ENCODE results near the gene KHDC4.
"Not testable (repeated sequence)": the region's sequence is repeated elsewhere in the genome, so short reads cannot be mapped to it uniquely, and the experiment has no call there.

The KHDC4 gene

DNA sequence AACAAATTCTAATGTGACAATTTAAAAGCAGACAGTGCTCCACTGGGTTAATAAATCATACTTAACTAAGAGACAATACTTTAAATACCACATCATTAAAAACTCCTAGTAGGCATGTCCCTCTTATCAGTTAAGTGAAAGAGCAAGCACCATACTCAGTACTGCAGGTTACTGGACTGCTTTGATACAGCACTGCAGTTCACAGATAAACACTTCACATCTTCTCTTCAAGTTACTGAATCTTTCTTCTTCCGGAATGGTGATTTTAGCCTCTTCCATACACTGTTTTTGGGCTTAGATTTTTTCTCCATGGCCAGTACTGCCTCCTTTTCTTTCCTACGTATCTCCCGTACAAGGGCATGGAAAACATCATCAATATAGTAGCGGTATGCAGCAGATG lies 34.1 kb downstream of the KHDC4 start:
- no peak for DNase-seq (ENCODE audit: low read depth, low spot score)

DNA sequence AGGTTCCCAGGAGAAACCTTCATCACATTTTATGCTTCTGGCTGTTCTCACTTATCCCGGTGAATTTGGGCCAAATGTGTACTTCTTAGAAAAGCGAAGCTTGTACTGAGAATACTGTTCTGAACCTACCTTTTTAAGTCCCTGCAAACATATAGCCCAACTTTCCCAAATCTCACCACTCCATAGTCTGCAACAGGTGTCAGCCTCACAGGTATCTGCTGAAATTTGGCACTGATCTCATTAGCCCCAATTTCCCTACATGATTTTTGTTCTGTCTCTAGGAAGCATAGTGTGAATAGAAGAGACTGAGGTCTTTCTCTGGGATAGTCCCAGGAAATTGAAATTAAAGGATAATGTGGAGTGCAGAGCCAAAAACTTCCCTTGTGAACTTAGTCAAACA lies 34.5 kb downstream of the KHDC4 start:
- DNase-seq (ENCODE audit: low read depth, low spot score), result no peak

DNA sequence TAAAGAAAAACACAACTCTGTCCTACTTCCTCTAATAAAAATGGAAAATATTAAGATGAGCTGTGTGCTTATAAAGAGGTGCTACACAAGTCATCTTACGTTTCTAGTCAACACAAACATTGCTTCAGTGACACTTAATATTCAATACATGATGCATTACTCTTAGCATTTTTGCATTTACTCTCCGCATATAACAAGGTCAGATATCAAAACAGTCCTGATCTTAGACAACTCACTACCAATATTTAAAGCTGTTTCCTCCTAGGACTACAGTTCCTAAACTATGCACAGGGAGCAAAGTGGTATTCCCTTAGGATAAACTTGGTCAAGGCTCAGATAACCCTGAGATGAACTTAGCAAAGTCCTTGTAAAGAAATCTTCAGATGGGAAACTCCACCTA lies 35.3 kb downstream of the KHDC4 start:
- DNase-seq (ENCODE audit: low read depth, low spot score), result no peak

DNA sequence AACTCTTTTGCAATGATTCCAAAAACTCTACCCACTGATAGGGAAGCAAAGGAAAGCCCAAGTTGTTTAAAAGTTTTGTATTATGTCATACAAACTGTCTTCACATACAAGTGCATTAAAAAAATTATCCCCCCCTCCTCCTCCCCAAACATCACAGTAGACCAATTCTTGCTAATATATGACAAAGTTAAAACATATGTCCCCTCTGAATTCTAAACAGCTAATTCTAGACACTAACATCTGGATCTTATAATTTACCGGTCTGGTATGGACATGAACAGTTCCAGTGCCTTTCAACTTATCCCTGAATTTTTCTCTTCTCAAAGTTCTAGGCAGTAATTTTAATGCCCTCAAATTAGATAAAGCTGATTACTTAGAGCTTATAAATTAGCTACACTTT lies 36.5 kb downstream of the KHDC4 start:
- DNase-seq (ENCODE audit: low read depth, low spot score), result no peak

DNA sequence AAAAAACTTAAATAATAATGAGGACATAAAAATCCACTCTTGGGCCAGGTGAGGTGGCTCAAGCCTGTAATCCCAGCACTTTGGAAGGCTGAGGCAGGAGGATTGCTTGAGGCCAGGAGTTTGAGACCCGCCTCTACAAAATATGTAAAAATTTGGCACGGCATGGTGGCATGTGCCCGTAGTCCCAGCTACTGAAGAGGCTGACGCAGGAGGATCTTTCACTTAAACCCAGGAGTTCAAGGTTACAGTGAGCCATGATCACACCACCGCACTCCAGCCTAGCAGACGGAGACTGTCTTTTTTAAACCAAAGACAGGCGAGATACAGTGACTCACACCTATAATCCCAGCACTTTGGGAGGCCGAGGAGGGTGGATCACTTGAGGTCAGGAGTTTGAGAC lies 37.7 kb downstream of the KHDC4 start:
- not testable (repeated sequence) for DNase-seq (ENCODE audit: low read depth, low spot score)

DNA sequence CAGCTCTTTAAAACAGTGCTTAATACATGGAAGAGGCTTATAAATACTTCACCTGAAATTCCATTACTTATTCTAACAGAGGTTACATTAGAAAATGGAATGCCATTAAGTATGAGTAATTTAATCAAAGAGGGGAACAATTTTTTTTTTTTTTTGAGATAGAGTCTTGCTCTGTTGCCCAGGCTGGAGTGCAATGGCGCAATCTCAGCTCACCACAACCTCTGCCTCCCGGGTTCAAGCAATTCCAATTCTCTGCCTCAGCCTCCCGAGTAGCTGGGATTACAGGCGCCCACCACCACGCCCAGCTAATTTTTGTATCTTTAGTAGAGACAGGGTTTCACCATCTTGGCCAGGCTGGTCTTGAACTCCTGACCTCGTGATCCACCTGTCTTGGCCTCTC lies 38.6 kb downstream of the KHDC4 start:
- DNase-seq (ENCODE audit: low read depth, low spot score), result not testable (repeated sequence)

DNA sequence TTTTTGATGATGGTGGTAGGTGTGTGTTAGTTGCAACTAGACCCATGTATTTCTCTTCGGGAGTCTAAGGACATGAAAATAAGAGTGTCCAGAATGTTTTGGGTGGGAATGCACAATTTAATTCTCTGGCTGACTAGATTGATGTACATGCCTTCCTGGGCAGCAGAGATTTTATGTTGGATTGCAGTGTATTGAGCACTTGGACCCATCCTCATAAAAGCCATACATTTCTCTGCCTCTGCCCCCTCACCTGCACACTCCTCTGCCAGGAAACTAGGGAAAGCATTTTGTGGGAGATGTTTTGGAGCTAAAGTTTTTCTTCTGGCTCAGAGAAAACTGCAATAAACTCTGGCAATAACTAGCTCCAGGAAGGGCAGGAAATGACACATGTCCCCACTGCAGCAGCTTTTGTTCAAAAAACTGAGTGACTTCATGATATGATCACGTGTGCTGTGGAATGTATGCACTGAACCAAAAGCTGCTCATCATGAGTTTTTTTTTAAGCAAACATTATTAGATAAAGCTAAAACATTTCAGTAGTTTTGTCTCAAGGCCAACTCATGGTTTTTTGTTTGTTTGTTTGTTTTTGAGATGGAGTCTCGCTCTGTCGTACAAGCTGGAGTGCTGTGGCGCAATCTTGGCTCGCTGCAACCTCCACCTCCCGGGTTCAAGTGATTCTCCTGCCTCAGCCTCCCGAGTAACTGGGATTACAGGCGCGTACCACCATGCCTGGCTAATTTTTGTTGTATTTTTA lies 40.6 kb downstream of the KHDC4 start:
- no peak for DNase-seq (ENCODE audit: low read depth, low spot score)

DNA sequence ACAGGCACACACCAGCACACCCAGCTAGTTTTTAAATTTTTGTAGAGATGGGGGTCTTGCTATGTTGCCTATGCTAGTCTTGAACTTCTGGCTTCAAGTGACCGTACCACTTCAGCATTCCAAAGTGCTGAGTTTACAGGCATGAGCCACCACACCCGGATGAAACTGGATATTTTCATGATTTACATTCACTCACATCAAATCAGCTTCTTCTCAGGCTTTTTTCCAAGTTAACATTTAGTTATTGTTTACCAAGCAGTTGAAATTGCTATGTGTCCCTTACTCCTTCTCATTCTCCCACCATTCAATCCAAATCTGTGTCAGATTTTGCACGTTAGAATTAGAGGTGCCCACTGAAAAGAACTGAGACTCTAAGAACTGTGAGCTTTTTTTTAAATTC lies 41.4 kb downstream of the KHDC4 start:
- no peak for DNase-seq (ENCODE audit: low read depth, low spot score)

DNA sequence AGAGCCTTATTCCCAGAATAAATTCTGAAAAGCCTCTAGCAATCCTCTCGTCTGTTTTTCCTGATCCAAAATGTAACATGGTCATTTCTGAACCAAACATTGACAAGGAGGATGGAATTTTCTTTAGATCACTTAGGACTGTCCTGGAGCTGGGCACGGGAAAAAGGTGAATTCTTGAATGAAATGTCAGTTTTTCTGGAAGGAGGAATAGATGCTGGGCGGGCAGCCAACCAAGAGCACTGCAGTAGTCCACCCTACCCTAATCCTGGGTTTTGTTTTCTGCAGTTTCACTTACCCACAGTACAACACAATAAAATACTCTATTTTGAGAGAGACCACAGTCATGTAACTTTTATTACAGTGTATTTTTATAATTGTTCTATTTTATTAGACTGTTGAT lies 44.0 kb downstream of the KHDC4 start:
- no peak for DNase-seq (ENCODE audit: low read depth, low spot score)

DNA sequence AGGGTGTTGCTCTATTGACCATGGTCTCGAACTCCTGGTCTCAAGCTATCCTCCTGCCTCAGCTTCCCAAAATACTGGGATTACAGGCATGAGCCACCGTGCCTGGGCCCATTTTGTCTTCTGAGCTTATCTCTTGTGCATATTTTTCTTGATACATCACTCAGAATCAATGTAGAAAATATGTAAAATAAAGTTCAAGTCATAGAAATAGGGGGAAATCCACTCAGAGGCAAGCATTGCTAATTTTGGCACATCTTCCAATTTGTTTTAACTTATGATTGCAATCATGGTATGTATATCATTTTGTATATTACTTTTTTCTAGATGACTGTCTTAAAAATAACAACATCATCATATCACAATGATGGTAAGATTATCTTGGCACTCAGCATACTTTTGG lies 44.6 kb downstream of the KHDC4 start:
- no peak for DNase-seq (ENCODE audit: low read depth, low spot score)

DNA sequence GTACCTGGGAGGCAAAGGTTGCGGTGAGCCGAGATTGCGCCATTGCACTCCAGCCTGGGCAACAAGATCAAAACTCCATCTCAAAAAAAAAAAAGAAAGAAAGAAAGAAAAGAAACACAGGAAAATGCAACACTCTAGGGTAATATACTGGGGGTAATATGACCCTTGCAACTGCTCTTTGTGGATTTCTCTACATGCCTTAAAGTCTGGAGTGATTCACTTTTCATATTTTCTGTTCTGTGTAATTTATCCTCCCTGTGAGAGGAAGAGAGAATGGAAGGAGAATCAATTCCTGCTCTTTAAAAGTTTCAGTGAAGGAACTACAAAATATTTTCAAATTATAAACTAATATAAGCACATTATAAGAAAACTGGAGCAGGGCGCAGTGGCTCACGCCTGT lies 45.7 kb downstream of the KHDC4 start:
- DNase-seq (ENCODE audit: low read depth, low spot score), result no peak

DNA sequence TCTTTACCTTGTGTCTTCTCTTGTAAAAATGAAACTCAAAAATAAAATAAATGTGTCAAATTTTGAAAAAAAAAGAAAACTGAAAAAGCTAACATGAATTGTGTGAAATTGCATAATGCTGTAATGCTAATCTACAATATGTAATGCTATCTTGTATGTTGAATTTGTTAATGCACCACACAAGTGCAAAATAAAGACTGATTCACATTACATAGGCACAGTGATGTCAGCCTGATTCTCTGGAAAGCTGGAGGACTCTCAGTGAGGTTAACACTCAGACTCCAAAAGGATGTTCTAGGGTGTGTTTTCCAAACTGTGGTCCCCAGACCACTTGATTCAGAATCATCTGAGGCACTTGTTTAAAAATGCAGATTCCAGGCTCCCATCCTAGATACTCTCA lies 49.2 kb downstream of the KHDC4 start:
- DNase-seq (ENCODE audit: low read depth, low spot score), result no peak

DNA sequence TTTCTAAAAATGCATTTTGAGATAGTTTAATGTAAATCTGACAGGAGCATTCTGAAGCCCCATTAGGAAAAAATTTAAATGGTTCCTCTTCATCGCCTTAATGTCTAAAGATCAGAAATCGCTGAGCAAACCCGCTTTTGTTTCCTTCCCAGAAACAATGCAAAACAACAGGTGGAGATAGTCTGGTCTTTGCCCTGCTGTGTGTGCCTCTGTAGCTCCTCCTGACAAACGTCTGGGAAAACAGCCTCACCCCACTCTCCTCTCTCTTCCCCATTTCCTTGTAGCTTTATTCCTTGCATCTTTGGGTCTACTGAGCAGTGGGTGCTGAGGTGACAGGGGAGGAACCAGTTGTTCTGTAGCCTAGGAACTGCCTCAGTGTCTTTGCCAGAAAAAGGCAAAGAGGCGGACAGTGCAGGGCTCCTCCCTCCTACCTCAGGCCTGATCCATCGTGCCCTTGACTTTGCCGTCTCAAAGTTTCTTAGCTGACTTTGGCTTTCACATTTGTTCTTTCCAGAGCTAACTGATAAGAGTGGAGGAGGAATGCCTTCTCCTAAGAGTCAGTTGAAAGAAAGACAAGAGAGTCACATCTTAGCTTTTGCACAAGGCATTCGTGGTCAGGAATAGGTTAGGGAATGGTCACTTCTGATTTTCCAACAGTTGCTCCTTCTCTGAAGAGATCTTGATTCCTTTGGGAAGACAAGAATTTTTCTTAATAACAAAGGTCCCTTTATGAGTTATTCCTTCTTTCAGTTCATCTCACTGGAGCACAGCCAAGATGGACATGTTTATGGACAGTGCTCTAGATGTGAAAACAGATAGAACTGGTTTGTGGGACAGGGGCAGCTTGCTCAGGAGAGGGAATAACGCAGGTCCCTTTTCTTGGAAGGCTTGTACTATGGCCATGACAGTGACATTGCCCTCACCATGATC lies 49.9 kb downstream of the KHDC4 start:
- no peak for DNase-seq (ENCODE audit: low read depth, low spot score)

DNA sequence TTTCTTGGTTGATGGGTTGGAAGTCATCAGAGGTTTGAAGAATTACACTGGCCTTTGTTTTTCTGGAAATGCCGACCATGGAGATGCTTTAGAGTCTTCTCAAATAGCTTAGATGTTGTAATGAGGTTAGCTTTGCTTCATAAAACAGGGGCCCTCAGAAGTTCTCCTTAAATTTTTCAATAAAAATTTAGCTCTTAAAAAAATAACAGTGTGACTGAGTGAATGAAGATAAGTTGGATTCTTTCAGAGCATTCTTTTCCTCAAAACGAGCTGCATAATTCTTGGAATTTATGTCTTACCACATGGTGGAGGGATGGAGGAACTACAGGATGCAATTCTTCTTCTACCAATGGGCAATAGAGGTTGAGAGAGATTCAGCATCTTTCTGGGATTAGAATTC lies 51.4 kb downstream of the KHDC4 start:
- no peak for DNase-seq (ENCODE audit: low read depth, low spot score)

DNA sequence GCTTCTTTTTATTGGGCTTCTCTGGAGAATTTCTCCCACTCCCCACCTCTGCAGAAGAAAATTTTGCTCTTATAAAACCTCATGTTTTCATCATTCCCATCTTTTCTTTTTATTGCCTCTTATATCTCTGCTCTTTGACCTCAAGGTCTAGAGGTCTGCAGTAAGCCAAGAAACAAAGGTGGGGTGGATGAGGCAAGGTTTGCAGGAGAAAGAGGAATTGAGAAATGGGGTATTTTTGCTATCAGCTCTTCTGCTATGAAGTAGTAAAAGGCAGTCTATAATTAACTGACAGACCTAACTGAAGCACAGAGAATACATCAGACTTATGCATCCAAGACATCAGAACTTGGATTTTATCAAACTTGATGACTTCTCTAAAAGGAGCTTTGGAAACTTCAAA lies 52.0 kb downstream of the KHDC4 start:
- DNase-seq (ENCODE audit: low read depth, low spot score), result no peak

DNA sequence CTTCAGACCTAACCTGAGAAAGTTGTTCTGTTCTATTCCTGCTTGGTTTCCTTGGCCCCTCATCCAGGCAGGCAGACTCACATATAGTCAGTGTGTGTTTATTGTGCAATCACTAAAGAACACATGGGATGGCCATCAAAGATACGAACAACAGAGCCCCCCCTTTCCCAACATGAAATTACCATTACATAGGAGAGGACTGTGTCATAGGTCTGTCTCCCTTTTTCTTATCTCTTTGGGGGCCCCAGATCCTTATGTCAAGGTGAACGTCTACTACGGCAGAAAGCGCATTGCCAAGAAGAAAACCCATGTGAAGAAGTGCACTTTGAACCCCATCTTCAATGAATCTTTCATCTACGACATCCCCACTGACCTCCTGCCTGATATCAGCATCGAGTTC lies 53.3 kb downstream of the KHDC4 start:
- DNase-seq (ENCODE audit: low read depth, low spot score), result no peak

DNA sequence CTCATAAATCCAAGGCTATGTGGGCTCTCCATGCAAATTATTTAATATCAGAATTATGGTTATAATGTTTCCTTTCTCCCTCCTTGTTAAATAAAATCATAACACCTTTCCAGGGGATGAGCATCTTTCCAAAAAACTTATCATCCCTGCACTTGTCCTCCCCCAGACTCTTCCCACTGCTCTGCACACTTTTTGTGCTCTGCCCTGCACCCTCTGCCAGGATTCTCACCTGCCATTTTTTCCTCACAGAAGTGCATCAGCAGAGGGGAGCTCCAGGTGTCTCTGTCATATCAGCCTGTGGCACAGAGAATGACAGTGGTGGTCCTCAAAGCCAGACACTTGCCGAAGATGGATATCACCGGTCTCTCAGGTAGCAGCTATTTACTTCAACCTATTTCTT lies 54.0 kb downstream of the KHDC4 start:
- DNase-seq (ENCODE audit: low read depth, low spot score), result no peak

DNA sequence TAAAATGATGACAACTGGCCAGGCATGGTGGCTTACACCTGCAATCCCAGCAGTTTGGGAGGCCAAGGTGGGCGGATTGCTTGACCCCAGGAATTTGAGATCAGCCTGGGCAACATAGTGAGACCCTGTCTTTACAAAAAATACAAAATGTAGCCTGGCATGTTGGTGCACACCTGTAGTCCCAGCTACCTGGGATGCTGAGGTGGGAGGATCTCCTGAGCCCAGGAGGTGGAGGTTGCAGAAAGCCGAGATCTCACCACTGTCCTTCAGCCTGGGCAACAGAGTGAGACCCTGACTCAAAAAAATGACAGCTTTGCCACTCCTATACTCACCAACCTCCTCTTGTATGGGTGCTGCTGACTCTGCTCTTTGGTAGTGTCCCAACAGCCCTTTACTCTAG lies 56.3 kb downstream of the KHDC4 start:
- DNase-seq (ENCODE audit: low read depth, low spot score), result no peak

DNA sequence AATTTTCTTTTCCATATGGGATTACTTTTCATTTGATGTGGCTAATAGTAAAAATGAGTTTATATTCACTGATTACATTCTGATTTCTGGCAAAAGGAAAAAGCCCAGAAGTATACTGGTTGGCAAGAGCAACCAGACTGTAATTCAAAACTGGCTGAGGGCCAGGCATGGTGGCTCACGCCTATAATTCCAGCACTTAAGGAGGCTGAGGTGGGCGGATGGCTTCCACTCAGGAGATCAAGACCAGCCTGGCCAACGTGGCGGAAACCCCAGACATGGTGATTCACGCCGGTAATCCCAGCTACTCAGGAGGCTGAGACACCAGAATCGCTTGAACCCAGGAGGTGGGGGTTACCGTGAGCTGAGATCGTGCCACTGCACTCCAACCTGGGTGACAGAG lies 60.4 kb downstream of the KHDC4 start:
- no peak for DNase-seq (ENCODE audit: low read depth, low spot score)

DNA sequence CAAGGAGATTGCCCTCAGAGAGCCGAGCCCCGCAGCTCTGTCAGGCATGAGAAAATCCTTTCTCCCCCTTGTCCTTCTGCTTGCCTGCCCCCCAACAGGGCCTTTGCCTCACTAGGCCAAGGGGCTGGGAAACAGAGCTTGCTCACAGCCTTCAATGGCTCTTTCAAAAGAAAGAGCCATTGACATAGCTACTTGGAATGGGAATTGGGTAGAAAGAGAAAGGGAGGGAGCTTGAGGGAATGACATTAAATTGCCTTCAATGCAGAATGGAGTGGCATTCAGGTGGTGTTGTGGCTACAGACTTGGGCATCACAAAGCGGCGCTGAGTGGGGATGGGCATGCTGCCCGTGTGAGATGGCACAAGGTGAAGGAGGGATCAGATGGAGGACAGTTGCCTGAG lies 61.7 kb downstream of the KHDC4 start:
- no peak for DNase-seq (ENCODE audit: low read depth, low spot score)

DNA sequence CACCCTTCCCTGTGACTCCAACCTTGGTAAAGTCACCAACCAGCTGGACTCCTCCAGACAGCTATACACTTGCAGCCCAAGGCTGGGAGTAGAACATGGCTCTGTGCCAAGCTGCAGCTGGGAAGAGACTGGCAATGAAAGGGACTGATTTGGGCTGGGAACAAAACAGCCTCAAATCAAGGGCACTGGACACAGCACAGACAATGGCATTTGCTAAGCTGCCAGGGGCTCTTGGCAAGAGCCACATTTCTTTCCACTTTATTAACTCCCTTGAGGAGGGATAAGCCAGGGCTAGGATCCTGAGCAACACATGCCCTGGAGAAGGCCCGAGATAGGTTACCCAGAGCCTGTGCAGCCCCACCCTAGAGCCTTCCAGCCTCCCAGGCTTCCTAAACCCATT lies 62.8 kb downstream of the KHDC4 start:
- no peak for DNase-seq (ENCODE audit: low read depth, low spot score)

DNA sequence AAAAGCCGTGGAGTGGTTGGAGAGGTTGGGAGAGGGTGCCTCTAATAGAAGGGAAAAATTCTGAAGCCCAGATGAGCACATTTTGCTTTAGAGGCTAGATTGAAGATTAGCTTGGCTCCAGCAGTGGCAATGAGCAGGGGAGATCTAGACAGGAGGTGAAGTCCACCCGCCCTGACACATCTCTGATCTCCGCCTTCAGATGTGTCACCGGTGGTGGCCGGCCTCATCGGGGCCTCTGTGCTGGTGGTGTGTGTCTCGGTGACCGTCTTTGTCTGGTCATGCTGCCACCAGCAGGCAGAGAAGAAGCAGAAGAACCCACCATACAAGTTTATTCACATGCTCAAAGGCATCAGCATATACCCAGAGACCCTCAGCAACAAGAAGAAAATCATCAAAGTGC lies 66.4 kb downstream of the KHDC4 start:
- DNase-seq (ENCODE audit: low read depth, low spot score), result no peak

DNA sequence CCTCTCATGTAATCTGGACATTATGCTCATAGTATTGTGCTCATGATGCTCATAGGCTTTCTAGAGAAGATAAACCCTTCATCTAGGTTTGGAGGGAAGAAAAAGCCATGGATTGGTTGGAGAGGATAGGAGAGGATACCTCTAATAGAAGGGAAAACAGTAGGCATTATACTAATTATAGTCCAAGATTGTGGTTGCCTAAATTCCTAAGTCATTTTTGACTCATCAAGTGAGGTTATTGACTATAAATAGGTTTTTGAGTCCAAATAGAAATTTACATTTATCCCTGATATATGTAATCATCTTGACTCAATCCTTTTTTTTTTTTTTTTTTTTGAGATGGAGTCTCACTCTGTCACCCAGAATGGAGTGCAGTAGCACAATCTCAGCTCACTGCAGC lies 69.8 kb downstream of the KHDC4 start:
- DNase-seq (ENCODE audit: low read depth, low spot score), result no peak
